Thoracic aorta (tissue), 2 donors: ENCODE measurements around the gene VWC2. TPM values are rescaled to one million over a fixed set of nuclear protein-coding genes. Genes with fewer than 3 reads are reported as not detected.

Source experiments
- ATAC-seq: fragments of 150-250 bp; one replicate; pipeline ENCODE4 v1.8.0; 2017; ENCODE audit warnings: low read depth; ENCODE audit not compliant: insufficient number of reproducible peaks, low FRiP score
- DNase-seq: peaks from one replicate; pipeline ENCODE4 v3.0.0-alpha.2; 2020; ENCODE audit warnings: low spot score
- H3K27ac ChIP-seq, 2 donors: fragments of 200-600 bp; sonication (generic); 1 replicate in 1 of 2; 2 replicates in 1 of 2; pipeline ENCODE4 v1.5.1; 2016; ENCODE audit warnings: mild to moderate bottlenecking in 2 of 2, moderate library complexity in 2 of 2
- H3K27me3 ChIP-seq: fragments of 200-600 bp; sonication (generic); replicated peaks from 2 replicates; pipeline ENCODE4 v1.6.0; 2016; ENCODE audit warnings: mild to moderate bottlenecking; ENCODE audit not compliant: insufficient read depth
- H3K36me3 ChIP-seq: fragments of 200-600 bp; sonication (generic); one replicate; pipeline ENCODE4 v1.5.1; 2016
- H3K4me1 ChIP-seq, 2 donors: fragments of 200-600 bp; sonication (generic); 1 replicate in 1 of 2; 2 replicates in 1 of 2; pipeline versions ENCODE4 v1.5.1 to v1.6.0; 2016; ENCODE audit warnings: low read depth in 2 of 2, mild to moderate bottlenecking in 1 of 2; ENCODE audit not compliant: control insufficient read depth in 1 of 2
- H3K4me3 ChIP-seq: fragments of 200-600 bp; sonication (generic); 2 replicates; pipeline ENCODE4 v1.5.1; 2016; ENCODE audit warnings: mild to moderate bottlenecking
- H3K9me3 ChIP-seq: fragments of 200-600 bp; sonication (generic); 2 replicates; pipeline ENCODE4 v1.5.1; 2016
- CTCF ChIP-seq: fragments of 200-600 bp; sonication (generic); IDR thresholded peaks from one replicate; pipeline ENCODE4 v1.5.1; 2019; ENCODE audit warnings: antibody characterized with exemption
- total RNA-seq, 2 donors: library from RNA; depleted of rRNA; stranded (reverse); fragments of >200 nt; gene quantifications; one replicate each; pipeline versions ENCODE4 v1.1.0 to v1.2.3, GENCODE V29; 2016

The VWC2 gene
- total RNA-seq, 2 donors from 2014 or later, result 0.14 TPM; not detected in 1

GRCh38 chr7:49876202-49876601 lies 102.8 kb downstream of the VWC2 start:
- H3K27me3 ChIP-seq, result no peaks in the 10 kb centered on the region
- no peaks in the 10 kb centered on the region for H3K9me3 ChIP-seq
- no peak for ATAC-seq
- no peak overlapping the region for H3K27ac ChIP-seq
- no peak overlapping the region for H3K4me3 ChIP-seq
- no peak for TF ChIP-seq CTCF
- no peak for DNase-seq
- H3K4me1 ChIP-seq, result no peaks in the 10 kb centered on the region
- H3K36me3 ChIP-seq, result no peaks in the 10 kb centered on the region

GRCh38 chr7:49878089-49878488 lies 104.7 kb downstream of the VWC2 start:
- H3K9me3 ChIP-seq, result no peaks in the 10 kb centered on the region
- no peak for TF ChIP-seq CTCF
- no peaks in the 10 kb centered on the region for H3K4me1 ChIP-seq
- H3K4me3 ChIP-seq, result no peak overlapping the region
- H3K27ac ChIP-seq, result no peak overlapping the region
- ATAC-seq (no peak), DNase-seq (no peak)
- H3K36me3 ChIP-seq, result no peaks in the 10 kb centered on the region
- H3K27me3 ChIP-seq, result no peaks in the 10 kb centered on the region

- no peak for TF ChIP-seq CTCF
- DNase-seq (no peak), ATAC-seq (no peak)
- Histone ChIP-seq H3K36me3 (no peaks in the 10 kb centered on the region), H3K27me3 (no peaks in the 10 kb centered on the region), H3K9me3 (no peaks in the 10 kb centered on the region), H3K27ac (no peak overlapping the region), H3K4me3 (no peak overlapping the region), H3K4me1 (no peaks in the 10 kb centered on the region)
Observed at GRCh38 chr7:49878627-49879026, 105.2 kb downstream of the VWC2 start.

- DNase-seq (no peak), ATAC-seq (no peak)
- H3K36me3 ChIP-seq, result no peaks in the 10 kb centered on the region
- no peak overlapping the region for H3K27ac ChIP-seq
- no peak overlapping the region for H3K4me3 ChIP-seq
- no peaks in the 10 kb centered on the region for H3K27me3 ChIP-seq
- H3K4me1 ChIP-seq, result no peaks in the 10 kb centered on the region
- no peaks in the 10 kb centered on the region for H3K9me3 ChIP-seq
- TF ChIP-seq CTCF, result no peak
Observed at GRCh38 chr7:49883933-49884332, 110.5 kb downstream of the VWC2 start.

GRCh38 chr7:49885593-49886285 lies 112.3 kb downstream of the VWC2 start:
- Histone ChIP-seq H3K27ac (no peak overlapping the region), H3K36me3 (no peaks in the 10 kb centered on the region), H3K4me1 (no peaks in the 10 kb centered on the region), H3K27me3 (no peaks in the 10 kb centered on the region), H3K9me3 (no peaks in the 10 kb centered on the region), H3K4me3 (no peak overlapping the region)
- ATAC-seq (no peak), DNase-seq (no peak)
- no peak for TF ChIP-seq CTCF
